Neural cell (in vitro differentiated cells): ENCODE measurements around the gene OSR1. TPM values are rescaled to one million over a fixed set of nuclear protein-coding genes. Genes with fewer than 3 reads are reported as not detected.
"Not testable (repeated sequence)": the region's sequence is repeated elsewhere in the genome, so short reads cannot be mapped to it uniquely, and the experiment has no call there.

Source experiments
- H2AFZ ChIP-seq: fragments of 200-600, 300-800 bp; sonication (generic), shearing (Covaris generic); 2 replicates; pipeline ENCODE4 v1.6.0; 2014; ENCODE audit warnings: low read depth, mild to moderate bottlenecking, antibody characterized with exemption, low read length, moderate library complexity
- H3F3A ChIP-seq: fragments of 200-600 bp; shearing (Covaris generic); 2 replicates; pipeline ENCODE4 v1.6.1; 2016; ENCODE audit warnings: mild to moderate bottlenecking, moderate library complexity, mixed read lengths, antibody characterized with exemption, low read length; ENCODE audit not compliant: insufficient read depth, poor library complexity, severe bottlenecking
- H3K27ac ChIP-seq: fragments of 200-600, 300-800 bp; sonication (generic), shearing (Covaris generic); 2 replicates; pipeline ENCODE4 v1.5.1; 2014; ENCODE audit warnings: mild to moderate bottlenecking, low read length, moderate library complexity
- H3K27me3 ChIP-seq: fragments of 300-800, 200-600 bp; sonication (generic), shearing (Covaris generic); 2 replicates; pipeline ENCODE4 v1.6.0; 2014; ENCODE audit warnings: mild to moderate bottlenecking, low read depth, low read length, moderate library complexity; ENCODE audit not compliant: insufficient read depth
- H3K36me3 ChIP-seq: fragments of 300-800, 200-600 bp; sonication (generic), shearing (Covaris generic); 2 replicates; pipeline ENCODE4 v1.5.1; 2014; ENCODE audit warnings: mild to moderate bottlenecking, antibody characterized with exemption, low read length, moderate library complexity; ENCODE audit not compliant: insufficient read depth
- H3K4me2 ChIP-seq: fragments of 300-800, 200-600 bp; sonication (generic), shearing (Covaris generic); 2 replicates; pipeline ENCODE4 v1.6.0; 2014; ENCODE audit warnings: mild to moderate bottlenecking, low read length
- H3K4me3 ChIP-seq: fragments of 300-800, 200-600 bp; sonication (generic), shearing (Covaris generic); 2 replicates; pipeline ENCODE4 v1.5.1; 2014; ENCODE audit warnings: mild to moderate bottlenecking, low read length, moderate library complexity
- H3K79me2 ChIP-seq: fragments of 200-600 bp; shearing (Covaris generic); replicated peaks from 2 replicates; pipeline ENCODE4 v1.6.0; 2014; ENCODE audit warnings: mild to moderate bottlenecking, low read length, moderate library complexity; ENCODE audit not compliant: insufficient read depth
- H3K9ac ChIP-seq: fragments of 300-800, 200-600 bp; sonication (generic), shearing (Covaris generic); 2 replicates; pipeline ENCODE4 v1.6.1; 2016; ENCODE audit warnings: mild to moderate bottlenecking, low read length, mixed read lengths
- H3K9me2 ChIP-seq: fragments of 200-600 bp; shearing (Covaris generic); 2 replicates; pipeline ENCODE4 v1.6.1; 2016; ENCODE audit warnings: mild to moderate bottlenecking, low read length, mixed read lengths; ENCODE audit not compliant: insufficient read depth
- H3K9me3 ChIP-seq: fragments of 200-600, 300-800 bp; sonication (generic), shearing (Covaris generic); 2 replicates; pipeline ENCODE4 v1.6.1; 2016; ENCODE audit warnings: mild to moderate bottlenecking, mixed run types, low read length, moderate library complexity, mixed read lengths
- H4K20me1 ChIP-seq: fragments of 200-600 bp; shearing (Covaris generic); 2 replicates; pipeline ENCODE4 v1.6.1; 2016; ENCODE audit warnings: mild to moderate bottlenecking, mixed run types; ENCODE audit not compliant: insufficient read depth
- CTCF ChIP-seq: fragments of 450-650 bp; IDR thresholded peaks from 2 replicates; pipeline ENCODE4 v1.5.1; 2014; ENCODE audit warnings: antibody characterized with exemption, mild to moderate bottlenecking, moderate library complexity; ENCODE audit not compliant: poor library complexity, severe bottlenecking
- EP300 ChIP-seq: fragments of 450-650 bp; conservative IDR thresholded peaks from 2 replicates; pipeline ENCODE4 v1.6.1; 2014; ENCODE audit warnings: antibody characterized with exemption, mild to moderate bottlenecking, moderate library complexity; ENCODE audit not compliant: poor library complexity, severe bottlenecking
- EZH2 ChIP-seq: fragments of 200-600, 300-800 bp; shearing (Covaris generic), sonication (generic); IDR thresholded peaks from 2 replicates; pipeline ENCODE4 v1.6.1; 2014; ENCODE audit warnings: antibody characterized with exemption, low read length, borderline replicate concordance, mild to moderate bottlenecking; ENCODE audit not compliant: insufficient read depth, poor library complexity, severe bottlenecking
- MXI1 ChIP-seq: fragments of 450-650 bp; conservative IDR thresholded peaks from 2 replicates; pipeline ENCODE4 v1.6.1; 2014; ENCODE audit warnings: antibody characterized with exemption, mild to moderate bottlenecking; ENCODE audit not compliant: poor library complexity, severe bottlenecking
- POLR2AphosphoS5 ChIP-seq: IDR thresholded peaks from 2 replicates; pipeline ENCODE4 v1.6.1; 2012
- RAD21 ChIP-seq: fragments of 450-650 bp; conservative IDR thresholded peaks from 2 replicates; pipeline ENCODE4 v1.6.1; 2014; ENCODE audit warnings: antibody characterized with exemption, mild to moderate bottlenecking, moderate library complexity
- REST ChIP-seq: IDR thresholded peaks from 2 replicates; pipeline ENCODE4 v1.6.1; 2012; ENCODE audit warnings: borderline replicate concordance
- SMC3 ChIP-seq: fragments of 450-650 bp; conservative IDR thresholded peaks from 2 replicates; pipeline ENCODE4 v1.6.1; 2014; ENCODE audit warnings: antibody characterized with exemption, mild to moderate bottlenecking, moderate library complexity; ENCODE audit not compliant: poor library complexity
- TAF1 ChIP-seq: IDR thresholded peaks from 2 replicates; pipeline ENCODE4 v1.6.1; 2012; ENCODE audit warnings: low read depth
- polyA minus RNA-seq: library from RNA; depleted of rRNA, polyadenylated mRNA; stranded (reverse); fragments of >200 nt; gene quantifications from 2 replicates; pipeline ENCODE4 v1.2.3, GENCODE V29; 2014
- polyA plus RNA-seq: library from polyadenylated mRNA; depleted of rRNA; stranded (reverse); fragments of >200 nt; gene quantifications from 2 replicates; pipeline ENCODE4 v1.2.3, GENCODE V29; 2014

Gene OSR1
- polyA plus RNA-seq (not detected in 2 replicates), polyA minus RNA-seq (not detected in 2 replicates)

- peaks cover 2% of the 10 kb centered on the region for H3K9me3 ChIP-seq
- no peaks in the 10 kb centered on the region for H3K36me3 ChIP-seq
- no peak within 1 kb of the TSS for H3K9ac ChIP-seq
- H3K4me3 ChIP-seq, result peak within 1 kb of the TSS; percentile 57
- no peaks in the 10 kb centered on the region for H4K20me1 ChIP-seq
- no peak within 1 kb of the TSS for H3K27ac ChIP-seq
- peak; percentile 86 for TF ChIP-seq EZH2
- TF ChIP-seq EP300, result no peak
- no peak for TF ChIP-seq SMC3
- no peak for TF ChIP-seq POLR2AphosphoS5
- TF ChIP-seq MXI1, result no peak
- no peaks in the 10 kb centered on the region for H3F3A ChIP-seq
- H3K4me2 ChIP-seq, result no peak within 1 kb of the TSS
- peaks cover 100% of the 10 kb centered on the region for H3K27me3 ChIP-seq
- no peaks in the 10 kb centered on the region for H3K79me2 ChIP-seq
- H2AFZ ChIP-seq, result no peak within 1 kb of the TSS
- no peaks in the 10 kb centered on the region for H3K9me2 ChIP-seq
These were observed at the start of gene OSR1 for GRCh38 chr2:19358242-19359020. OSR1 (minus strand) TSS chr2:19358623; CDS start chr2:19353805, 4,818 bp downstream.

- no peaks in the 10 kb centered on the region for H4K20me1 ChIP-seq
- H3K79me2 ChIP-seq, result no peaks in the 10 kb centered on the region
- no peaks in the 10 kb centered on the region for H3K27me3 ChIP-seq
- H3K9me2 ChIP-seq, result no peaks in the 10 kb centered on the region
- H3K9ac ChIP-seq, result no peak overlapping the region
- H3K4me3 ChIP-seq, result no peak overlapping the region
- H3F3A ChIP-seq, result no peaks in the 10 kb centered on the region
- H3K9me3 ChIP-seq, result no peaks in the 10 kb centered on the region
- no peak for TF ChIP-seq EZH2
- no peak for TF ChIP-seq POLR2AphosphoS5
- no peak for TF ChIP-seq SMC3
- TF ChIP-seq RAD21, result no peak
- TF ChIP-seq MXI1, result no peak
- no peak for TF ChIP-seq EP300
- no peak overlapping the region for H3K27ac ChIP-seq
- no peaks in the 10 kb centered on the region for H3K36me3 ChIP-seq
- H3K4me2 ChIP-seq, result no peak overlapping the region
- no peak overlapping the region for H2AFZ ChIP-seq
These were observed 45.4 kb upstream of the OSR1 start for GRCh38 chr2:19403785-19404184.

GRCh38 chr2:19392191-19392590 is 33.8 kb upstream of the OSR1 start:
- H3K9me2 ChIP-seq, result no peaks in the 10 kb centered on the region
- H3F3A ChIP-seq, result no peaks in the 10 kb centered on the region
- TF ChIP-seq CTCF (no peak), RAD21 (no peak), REST (no peak), TAF1 (no peak), MXI1 (no peak), EZH2 (no peak), EP300 (no peak), POLR2AphosphoS5 (no peak), SMC3 (no peak)
- no peak overlapping the region for H3K27ac ChIP-seq
- no peak overlapping the region for H3K4me3 ChIP-seq
- no peaks in the 10 kb centered on the region for H3K27me3 ChIP-seq
- no peak overlapping the region for H2AFZ ChIP-seq
- H3K4me2 ChIP-seq, result no peak overlapping the region
- no peaks in the 10 kb centered on the region for H3K79me2 ChIP-seq
- no peaks in the 10 kb centered on the region for H3K9me3 ChIP-seq
- H3K36me3 ChIP-seq, result no peaks in the 10 kb centered on the region
- no peaks in the 10 kb centered on the region for H4K20me1 ChIP-seq
- H3K9ac ChIP-seq, result no peak overlapping the region

GRCh38 chr2:19389469-19389868 is 31.0 kb upstream of the OSR1 start:
- not testable (repeated sequence) for H4K20me1 ChIP-seq, H3K4me3 ChIP-seq, H3K27me3 ChIP-seq, H3K27ac ChIP-seq, H3K9me3 ChIP-seq, H3K4me2 ChIP-seq, H3K9me2 ChIP-seq, H2AFZ ChIP-seq, H3K36me3 ChIP-seq, H3K79me2 ChIP-seq, H3F3A ChIP-seq, H3K9ac ChIP-seq
